HG03025 (cell line): ENCODE data around the gene ERC1.
"Not testable (repeated sequence)": the region's sequence is repeated elsewhere in the genome, so short reads cannot be mapped to it uniquely, and the experiment has no call there.

Experiments
- ATAC-seq: cut with Tn5 transposase; IDR thresholded peaks from one replicate; pipeline ENCODE4 v1.9.1; 2021; ENCODE audit warnings: mild to moderate bottlenecking, moderate library complexity; ENCODE audit not compliant: unreplicated experiment, low FRiP score

Gene ERC1

DNA sequence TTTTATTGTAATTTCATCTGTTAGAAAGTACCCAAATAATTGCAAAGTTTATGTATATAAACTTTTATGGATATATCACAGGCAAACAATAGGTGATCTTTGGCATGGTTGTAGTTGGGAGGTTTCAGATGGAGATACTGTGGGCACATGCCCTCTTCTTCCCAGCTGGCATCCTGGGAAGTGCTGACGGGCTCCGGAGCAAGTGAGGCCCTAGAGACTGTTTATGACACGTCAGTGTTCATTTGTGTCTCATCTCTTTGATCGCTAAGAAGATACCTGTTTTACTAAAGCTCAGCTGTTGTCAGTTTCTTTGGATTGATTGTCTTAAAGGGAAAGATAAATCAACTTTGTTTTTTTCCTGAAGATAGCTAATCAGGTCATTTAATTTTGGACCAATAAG lies 315.8 kb downstream of the ERC1 start:
- no peak for ATAC-seq

DNA sequence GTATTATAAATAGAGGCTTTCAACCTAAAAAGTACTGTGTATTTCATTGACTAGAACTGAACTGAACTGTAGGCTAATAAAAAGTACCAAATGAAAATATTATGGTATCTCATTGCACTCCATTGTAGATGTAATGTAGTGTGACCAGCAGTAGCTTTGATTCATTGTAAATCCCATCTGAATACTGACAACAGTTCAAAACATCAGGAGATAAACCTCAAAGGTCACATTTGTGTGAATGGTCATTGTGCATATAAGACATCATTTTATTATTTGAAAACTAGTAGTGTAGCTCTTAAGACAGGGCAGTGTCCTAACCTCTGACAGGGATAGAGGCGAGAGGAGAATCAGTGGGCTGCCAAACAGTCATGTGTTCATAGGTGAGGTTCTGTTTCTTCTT lies 316.8 kb downstream of the ERC1 start:
- no peak for ATAC-seq

GRCh38 chr12:1309613-1310012 lies 318.6 kb downstream of the ERC1 start:
- ATAC-seq: no peak

GRCh38 chr12:1310653-1311052 lies 319.6 kb downstream of the ERC1 start:
- ATAC-seq: no peak

DNA sequence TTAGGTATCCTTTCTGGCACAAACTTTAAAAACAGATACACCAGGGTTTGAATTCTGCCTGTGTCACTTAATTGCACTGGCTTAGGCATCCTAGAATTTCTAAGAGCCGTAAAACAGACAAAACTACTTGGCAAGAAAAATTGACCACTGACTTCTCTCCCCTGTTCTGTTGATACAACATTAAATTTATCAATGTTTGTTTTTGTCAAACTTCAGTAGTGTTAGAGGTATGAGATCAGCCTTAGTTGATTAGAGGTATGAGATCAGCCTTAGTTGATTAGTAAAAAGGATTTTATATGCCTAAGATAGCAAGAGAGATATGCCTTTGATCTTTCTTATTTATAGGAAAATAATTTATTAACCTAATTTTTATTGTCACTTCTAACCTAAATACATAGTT lies 320.1 kb downstream of the ERC1 start:
- no peak for ATAC-seq

DNA sequence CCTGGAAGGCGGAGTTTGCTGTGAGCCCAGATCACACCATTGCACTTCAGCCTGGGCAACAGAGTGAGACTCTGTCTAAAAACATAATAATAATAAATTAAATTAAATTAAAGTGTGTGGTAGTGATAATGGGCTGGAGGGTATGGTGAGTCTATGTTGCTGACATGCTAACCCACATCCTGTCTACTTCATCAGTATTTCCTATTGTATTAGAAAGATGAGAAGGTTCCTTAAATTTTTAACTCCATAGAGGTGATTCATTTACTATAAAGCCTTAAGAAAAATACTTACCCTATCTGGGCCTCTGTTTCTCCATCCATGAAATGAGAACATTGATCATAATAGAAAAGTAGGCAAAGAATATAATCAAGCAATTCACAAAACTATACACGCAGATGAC lies 322.9 kb downstream of the ERC1 start:
- no peak for ATAC-seq

GRCh38 chr12:1314523-1314922 lies 323.5 kb downstream of the ERC1 start:
- no peak for ATAC-seq

DNA sequence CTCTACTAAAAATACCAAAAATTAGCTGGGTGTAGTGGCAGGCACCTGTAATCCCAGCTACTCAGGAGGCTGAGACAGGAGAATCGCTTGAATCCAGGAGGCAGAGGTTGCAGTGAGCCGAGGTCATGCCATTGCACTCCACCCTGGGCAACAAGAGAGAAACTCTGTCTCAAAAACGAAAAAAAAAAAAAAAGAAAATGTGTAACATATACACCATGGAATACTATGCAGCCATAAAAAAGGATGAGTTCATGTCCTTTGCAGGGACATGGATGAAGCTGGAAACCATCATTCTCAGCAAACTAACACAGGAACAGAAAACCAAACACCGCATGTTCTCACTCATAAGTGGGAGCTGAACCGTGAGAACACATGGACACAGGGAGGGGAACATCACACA lies 326.0 kb downstream of the ERC1 start:
- ATAC-seq: not testable (repeated sequence)

GRCh38 chr12:1318327-1319031 lies 327.5 kb downstream of the ERC1 start:
- no peak for ATAC-seq

GRCh38 chr12:1319212-1319611 lies 328.2 kb downstream of the ERC1 start:
- no peak for ATAC-seq

GRCh38 chr12:1320021-1320420 lies 329.0 kb downstream of the ERC1 start:
- ATAC-seq: no peak

- ATAC-seq: no peak
These were observed 331.8 kb downstream of the ERC1 start for GRCh38 chr12:1322821-1323220.

- no peak for ATAC-seq
These were observed 333.1 kb downstream of the ERC1 start for GRCh38 chr12:1324099-1324498.

GRCh38 chr12:1324910-1325309 lies 333.9 kb downstream of the ERC1 start:
- no peak for ATAC-seq

GRCh38 chr12:1325666-1326065 lies 334.6 kb downstream of the ERC1 start:
- no peak for ATAC-seq

DNA sequence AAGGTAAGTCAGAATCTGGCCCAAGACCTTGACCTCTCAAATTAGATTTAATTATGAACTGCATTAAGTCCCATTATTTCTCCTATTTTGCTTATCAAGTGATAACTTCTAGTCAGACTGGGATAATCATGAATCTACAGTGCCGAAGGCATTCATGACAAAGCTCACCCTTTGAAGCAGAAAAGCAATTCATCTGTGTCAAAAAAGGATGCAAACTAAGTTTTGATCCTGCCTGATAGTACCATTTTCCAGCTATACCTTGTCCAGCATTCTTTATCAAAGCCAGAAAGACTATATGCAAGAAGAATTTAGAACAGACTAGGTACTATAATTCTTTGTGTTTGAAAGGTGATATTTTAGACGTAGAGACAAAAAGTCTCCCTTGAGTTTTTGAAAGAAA lies 335.2 kb downstream of the ERC1 start:
- ATAC-seq: no peak

DNA sequence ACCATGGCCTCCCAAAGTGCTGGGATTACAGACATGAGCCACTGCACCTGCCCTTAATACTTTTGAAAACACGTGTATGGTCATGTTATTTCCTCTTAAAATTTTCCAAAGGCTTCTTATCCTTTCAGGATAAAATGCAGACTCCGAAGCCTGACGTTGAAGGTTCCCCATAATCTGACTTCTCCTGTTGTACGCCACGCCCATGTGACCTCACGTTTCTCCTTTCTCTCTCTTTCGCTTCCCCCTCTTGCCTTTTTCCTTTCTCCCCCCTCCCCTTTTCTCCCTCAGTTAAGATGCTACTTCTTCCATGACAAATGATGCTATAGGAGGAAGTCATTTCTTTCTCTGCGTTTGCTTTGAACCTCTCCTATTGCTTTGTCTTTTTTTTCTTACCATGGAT lies 337.4 kb downstream of the ERC1 start:
- no peak for ATAC-seq

- ATAC-seq: no peak
These were observed 338.9 kb downstream of the ERC1 start for GRCh38 chr12:1329784-1330476.

GRCh38 chr12:1330477-1330827 lies 339.4 kb downstream of the ERC1 start:
- no peak for ATAC-seq

GRCh38 chr12:1332327-1332726 lies 341.3 kb downstream of the ERC1 start:
- no peak for ATAC-seq

GRCh38 chr12:1338483-1339177 lies 347.6 kb downstream of the ERC1 start:
- ATAC-seq: no peak

GRCh38 chr12:1339178-1339541 lies 348.1 kb downstream of the ERC1 start:
- ATAC-seq: not testable (repeated sequence)
